SIG-M5 treated with dmso at 0.1 percent for 504 hours (cell line): ENCODE data around the gene MT1H.
"Not testable (repeated sequence)": the region's sequence is repeated elsewhere in the genome, so short reads cannot be mapped to it uniquely, and the experiment has no call there.

Experiments
- DNase-seq: peaks from one replicate; lab custom pipeline; 2025; ENCODE audit not compliant: unreplicated experiment; lab: John Stamatoyannopoulos, UW

Gene MT1H

DNA sequence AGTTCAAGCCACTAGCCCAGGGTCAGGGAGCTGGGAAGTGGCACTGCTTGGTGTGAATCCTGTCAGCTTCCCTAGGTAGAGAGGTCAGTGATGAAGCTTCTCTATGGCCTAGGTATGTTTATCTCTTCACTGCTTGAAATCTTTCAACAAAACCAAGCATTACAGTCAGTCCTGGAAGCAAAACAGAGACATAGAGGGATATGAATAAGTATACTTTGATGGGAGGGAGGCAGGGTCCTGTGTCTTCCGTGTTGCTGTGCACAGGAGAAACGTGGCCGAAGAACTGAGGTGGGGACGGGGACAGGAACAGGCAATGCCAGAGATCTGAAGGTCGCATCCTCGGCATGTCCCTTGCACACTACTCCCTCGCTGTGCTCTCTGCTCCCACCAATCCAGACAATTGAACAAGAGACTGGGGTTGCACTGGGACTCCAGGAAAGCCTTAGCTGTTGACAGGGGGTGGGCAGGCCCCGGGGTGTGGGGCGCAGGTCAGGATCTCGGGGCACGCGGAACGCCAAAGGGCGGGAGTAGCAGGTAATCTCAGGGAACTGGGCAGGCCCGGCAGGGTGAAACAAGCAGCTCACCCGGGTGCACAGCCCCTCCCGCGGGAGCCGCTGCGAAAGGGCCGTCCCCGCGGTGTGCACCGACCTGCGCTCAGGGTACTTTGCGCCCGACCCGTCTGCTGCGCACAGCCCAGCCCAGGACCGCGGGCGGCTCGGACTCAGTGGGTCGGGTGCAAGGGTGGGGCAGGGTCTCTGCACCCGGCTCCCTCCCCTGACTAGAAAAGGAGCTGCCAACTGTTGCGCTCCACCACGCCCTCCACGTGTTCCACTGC, at the start of gene MT1H:
TSS of gene MT1H (plus strand) at position 810 of the 835 bp plus-strand sequence. CDS start 71 bp downstream, outside the sequence.
- peak; percentile 19 for DNase-seq

DNA sequence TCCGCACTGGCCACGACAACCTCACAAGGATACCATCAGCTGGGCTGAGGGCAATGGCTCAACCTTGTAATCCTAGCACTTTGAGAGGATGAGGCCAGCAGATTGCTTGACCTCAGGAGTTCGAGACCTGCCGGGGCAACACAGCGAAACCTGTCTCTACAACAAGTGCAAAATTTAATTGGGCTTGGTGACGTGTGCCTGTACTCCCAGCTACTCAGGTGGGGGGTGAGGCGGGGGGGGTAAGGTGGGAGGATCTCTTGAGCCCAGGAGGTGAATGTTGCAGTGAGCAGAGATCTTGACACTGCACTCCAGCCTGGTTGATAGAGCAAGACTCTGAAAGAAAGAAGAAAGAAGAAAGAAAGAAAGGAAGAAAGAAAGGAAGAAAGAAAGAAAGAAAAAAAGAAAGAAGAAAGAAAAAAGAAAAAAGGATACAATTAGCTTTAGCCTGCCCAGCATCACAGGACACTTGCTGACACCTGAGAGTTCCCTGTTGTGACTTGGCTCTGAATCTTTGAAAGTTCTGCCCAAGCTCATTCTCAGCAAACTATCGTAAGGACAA, 49.2 kb upstream of the MT1H start:
- no peak for DNase-seq

DNA sequence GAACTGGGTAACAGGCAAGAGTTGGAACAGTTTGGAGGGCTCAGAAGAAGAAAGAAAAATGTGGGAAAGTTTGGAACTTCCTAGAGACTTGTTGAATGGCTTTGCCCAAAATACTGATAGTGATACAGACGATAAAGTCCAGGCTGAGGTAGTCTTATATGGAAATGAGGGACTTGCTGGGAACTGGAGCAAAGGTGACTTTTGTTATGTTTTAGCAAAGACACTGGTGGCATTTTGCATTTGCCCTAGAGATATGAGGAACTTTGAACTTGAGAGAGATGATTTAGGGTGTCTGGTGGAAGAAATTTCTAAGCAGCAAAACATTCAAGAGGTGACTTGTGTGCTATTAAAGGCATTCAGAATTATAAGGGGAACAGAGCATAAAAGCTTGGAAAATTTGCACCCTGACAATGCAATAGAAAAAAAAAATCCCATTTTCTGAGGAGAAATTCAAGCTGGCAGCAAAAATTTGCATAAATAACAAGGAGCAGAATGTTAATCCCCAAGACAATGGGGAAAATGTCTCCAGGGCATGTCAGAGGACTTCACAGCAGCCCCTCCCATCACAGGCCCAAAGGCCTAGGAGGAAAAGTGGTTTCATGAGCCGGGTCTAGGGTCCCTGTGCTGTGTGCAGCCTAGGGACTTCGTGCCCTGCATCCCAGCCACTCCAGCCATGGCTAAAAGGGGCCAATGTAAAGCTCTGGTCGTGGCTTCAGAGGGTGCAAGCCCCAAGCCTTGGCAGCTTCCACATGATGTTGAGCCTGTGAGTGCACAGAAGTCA, 47.8 kb upstream of the MT1H start:
- not testable (repeated sequence) for DNase-seq

DNA sequence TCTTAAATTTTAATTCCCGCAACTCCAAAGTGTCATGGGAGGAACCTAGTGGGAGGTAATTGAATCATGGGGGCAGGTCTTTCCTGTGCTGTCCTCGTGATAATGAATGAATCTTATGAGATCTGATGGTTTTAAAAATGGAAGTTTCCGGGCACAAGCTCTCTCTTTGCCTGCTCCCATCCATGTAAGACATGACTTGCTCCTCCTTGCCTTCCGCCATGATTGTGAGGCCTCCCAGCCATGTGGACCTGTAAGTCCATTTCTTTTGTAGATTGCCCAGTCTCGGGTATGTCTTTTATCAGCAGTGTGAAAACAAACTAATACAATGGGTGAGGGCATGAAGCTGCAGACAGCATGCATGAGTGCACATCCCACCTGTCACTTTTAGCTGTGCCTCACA, 46.4 kb upstream of the MT1H start:
- not testable (repeated sequence) for DNase-seq

- DNase-seq = no peak
Measured at GRCh38 chr16:56623637-56624036, 46.0 kb upstream of the MT1H start.

DNA sequence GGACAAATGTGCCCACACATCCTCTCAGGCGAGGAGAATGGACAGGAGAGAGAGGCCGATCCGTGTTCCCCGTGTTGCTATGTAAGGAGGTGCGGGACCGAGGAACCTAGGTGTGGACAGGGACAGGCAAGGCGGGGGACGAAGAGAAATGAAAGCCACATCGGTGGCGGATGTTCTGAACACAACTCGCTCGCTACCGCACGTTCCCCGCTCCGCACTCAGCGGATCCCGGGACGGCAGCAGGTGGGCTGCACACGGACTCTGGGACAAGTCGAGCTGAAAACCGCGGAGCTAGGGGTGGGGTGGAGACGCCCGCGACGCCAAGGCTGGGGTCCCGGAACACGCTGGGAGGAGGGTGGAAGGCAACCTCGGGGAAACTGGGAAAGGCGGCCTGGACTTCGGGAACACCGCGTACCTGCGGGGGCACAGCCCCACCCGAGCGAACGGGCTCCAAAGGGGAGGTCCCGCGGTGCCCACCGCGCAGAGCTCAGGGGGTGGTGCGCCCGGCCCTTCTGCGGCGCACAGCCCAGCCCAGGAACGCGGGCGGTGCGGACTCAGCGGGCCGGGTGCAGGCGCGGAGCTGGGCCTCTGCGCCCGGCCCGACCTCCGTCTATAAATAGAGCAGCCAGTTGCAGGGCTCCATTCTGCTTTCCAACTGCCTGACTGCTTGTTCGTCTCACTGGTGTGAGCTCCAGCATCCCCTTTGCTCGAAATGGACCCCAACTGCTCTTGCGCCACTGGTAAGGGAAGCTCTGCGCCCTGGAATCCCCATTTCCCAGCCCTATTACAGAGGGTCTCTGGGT, 44.3 kb upstream of the MT1H start, which contains the start of gene MT1E:
TSS of gene MT1E (plus strand) at position 642 of the 803 bp plus-strand sequence. CDS start at position 713, 71 bp downstream.
- DNase-seq = peak; percentile 76

DNA sequence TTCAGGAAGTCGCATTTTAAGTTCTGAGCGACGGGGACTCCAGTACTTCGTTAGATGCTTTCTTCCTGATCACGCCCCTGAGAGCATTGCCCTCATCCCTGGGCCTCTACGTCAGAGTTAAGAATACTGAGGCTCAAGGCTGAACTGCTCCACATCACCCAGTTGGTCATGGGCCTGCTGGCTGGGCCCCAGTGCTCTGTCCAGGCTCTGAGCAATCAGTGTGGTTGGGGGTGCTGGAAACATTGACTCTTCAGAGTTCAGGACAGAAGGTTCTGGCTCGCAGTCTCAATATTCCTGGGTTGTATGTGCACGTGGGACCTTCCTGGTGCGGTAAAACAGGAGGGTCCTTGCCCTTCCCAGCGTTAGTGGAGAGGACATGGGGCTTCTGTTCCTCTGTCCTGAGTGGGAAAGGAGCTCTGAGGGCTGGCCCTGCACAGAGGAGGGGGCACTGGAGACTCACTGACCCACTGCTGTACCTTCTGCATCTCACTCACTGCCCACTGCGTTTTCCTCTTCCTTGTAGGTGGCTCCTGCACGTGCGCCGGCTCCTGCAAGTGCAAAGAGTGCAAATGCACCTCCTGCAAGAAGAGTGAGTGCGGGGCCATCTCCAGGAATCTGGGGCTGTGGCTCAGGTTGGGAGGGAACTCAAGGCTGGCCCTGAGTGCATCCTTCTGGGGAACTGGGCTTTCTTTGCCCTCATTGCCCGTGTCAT, 43.5 kb upstream of the MT1H start:
- DNase-seq = peak; percentile 63

- no peak for DNase-seq
Measured at GRCh38 chr16:56626685-56627084, 42.9 kb upstream of the MT1H start.

DNA sequence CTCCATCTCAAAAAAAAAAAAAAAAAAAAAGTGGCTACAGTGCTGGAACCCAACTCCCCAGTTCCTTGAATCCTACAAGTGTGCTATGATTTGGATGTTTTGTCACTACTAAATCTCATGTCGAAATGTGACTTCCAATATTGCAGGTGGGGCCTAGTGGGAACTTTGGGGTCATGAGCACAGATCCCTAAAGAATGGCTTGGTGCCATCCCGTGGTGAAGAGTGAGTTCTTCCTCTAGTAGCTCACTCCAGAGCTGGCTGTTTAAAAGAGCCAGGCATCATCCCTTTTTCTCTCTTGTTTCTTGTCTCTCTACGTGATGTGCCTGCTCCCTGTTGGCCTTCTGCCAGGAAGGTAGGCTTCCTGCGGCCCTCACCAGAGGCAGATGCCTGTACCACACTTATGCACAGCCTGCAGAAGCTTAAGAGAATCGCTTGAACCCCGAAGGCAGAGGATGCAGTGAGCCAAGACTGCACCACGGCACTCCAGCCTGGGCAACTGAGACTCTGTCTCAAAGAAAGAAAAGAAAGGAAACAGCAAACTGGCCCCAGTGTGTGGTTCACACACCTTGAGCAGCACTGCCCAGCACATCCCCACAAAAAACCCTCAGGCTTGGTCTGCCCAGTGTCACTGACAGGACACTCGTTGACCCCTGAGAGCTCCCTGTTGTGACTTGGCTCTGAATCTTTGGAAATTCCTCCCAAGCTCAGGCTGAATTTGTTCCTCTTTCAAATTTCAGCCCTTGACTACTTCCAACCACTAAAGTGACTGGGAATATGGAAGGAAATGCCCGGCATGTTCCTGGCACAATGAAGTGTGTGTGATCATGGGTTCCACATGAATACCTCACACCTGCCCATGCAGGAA, 40.9 kb upstream of the MT1H start:
- DNase-seq = no peak

- DNase-seq = no peak
Measured at GRCh38 chr16:56629531-56629930, 40.1 kb upstream of the MT1H start.

GRCh38 chr16:56630134-56630533, 39.5 kb upstream of the MT1H start:
- peak; percentile 54 for DNase-seq

GRCh38 chr16:56631197-56631596, 38.4 kb upstream of the MT1H start:
- no peak for DNase-seq

- DNase-seq = no peak
Measured at GRCh38 chr16:56631832-56632155, 37.8 kb upstream of the MT1H start.

DNA sequence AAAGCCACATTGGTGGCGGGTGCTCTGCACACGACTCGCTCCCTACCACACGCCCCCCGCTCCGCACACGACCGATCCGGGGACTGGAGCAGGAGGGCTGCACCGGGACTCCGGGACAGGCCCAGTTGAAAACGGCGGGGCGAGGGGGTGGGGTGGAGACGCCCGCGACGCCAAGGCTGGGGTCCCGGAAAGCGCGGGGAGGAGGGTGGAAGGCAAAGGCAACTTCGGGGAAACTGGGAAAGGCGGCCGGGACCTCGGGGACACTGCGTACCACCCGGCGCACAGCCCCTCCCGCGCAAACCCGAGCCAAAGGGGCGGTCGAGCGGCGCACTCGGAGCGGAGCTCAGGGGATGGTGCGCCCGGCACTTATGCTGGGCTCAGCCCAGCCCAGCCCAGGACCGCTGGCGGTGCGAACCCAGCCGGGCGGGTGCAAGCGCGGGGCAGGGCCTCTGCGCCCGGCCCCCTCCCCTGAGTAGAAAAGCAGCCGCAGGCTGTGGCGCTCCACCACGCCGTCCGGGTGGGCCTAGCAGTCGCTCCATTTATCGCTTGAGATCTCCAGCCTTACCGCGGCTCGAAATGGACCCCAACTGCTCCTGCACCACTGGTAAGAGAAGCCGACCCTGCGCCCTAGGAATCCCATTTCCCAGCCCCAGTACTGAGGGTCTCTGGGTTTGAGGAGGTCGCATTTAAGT, 37.3 kb upstream of the MT1H start, which contains the start of gene MT1M:
TSS of gene MT1M (plus strand) at position 504 of the 692 bp plus-strand sequence. CDS start at position 577, 73 bp downstream.
- no peak for DNase-seq

GRCh38 chr16:56632848-56633365, 36.7 kb upstream of the MT1H start:
- DNase-seq = no peak

- no peak for DNase-seq
Measured at GRCh38 chr16:56633535-56633934, 36.1 kb upstream of the MT1H start.

DNA sequence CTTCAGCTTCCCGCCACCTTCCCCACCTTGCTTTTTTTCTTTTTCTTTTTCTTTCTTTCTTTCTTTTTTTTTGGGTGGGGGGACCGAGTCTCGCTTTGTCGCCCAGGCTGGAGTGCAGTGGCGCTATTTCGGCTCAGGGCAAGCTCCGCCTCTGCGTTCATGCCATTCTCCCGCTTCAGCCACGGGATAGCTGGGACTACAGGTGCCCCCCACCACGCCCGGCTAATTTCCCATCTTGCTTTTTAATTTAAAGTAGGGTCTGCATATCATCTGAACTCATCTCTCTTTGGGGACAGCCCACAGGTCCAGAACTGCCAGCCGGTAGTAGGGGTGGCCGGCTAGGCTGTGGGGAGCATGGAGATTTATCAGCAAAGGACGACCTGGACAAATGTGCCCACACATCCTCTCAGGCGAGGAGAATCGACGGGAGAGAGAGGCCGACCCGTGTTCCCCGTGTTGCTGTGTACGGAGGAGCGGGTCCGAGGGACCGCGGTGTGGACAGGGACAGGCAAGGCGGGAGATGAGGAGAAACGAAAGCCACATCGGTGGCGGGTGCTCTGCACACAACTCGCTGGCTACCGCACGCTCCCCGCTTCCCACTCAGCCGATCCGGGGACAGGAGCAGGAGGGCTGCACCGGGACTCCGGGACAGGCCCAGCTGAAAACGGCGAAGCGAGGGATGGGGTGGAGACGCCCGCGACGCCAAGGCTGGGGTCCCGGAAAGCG, 34.7 kb upstream of the MT1H start:
- no peak for DNase-seq

- no peak for DNase-seq
Measured at GRCh38 chr16:56635441-56635967, 34.1 kb upstream of the MT1H start.
